GM23338 (cell line): Measurements from ENCODE around the gene SRY. TPM values are rescaled to one million over a fixed set of nuclear protein-coding genes. Genes with fewer than 3 reads are reported as not detected.

Experiments
- ATAC-seq: fragments of 200-7000 bp; cut with Tn5 transposase; 3 replicates; pipeline ENCODE4 v1.9.1; 2020
- DNase-seq: peaks from one replicate; pipeline ENCODE4 v3.0.0-alpha.2; 2015; ENCODE audit warnings: low spot score
- H2AFZ ChIP-seq: fragments of 200-600 bp; sonication (generic); 2 replicates; pipeline ENCODE4 v1.8.0; 2016; ENCODE audit warnings: antibody characterized with exemption, mild to moderate bottlenecking, moderate library complexity
- H3F3A ChIP-seq: fragments of 200-600 bp; sonication (generic); replicated peaks from 2 replicates; pipeline ENCODE4 v1.8.0; 2017; ENCODE audit warnings: antibody characterized with exemption, mixed run types, low read depth
- H3K27ac ChIP-seq: fragments of 200-600 bp; sonication (generic); 2 replicates; pipeline ENCODE4 v1.6.1; 2016; ENCODE audit warnings: low read depth
- H3K27me3 ChIP-seq: fragments of 200-600 bp; sonication (generic); 2 replicates; pipeline ENCODE4 v1.8.0; 2016; ENCODE audit warnings: mild to moderate bottlenecking, mixed run types, moderate library complexity; ENCODE audit not compliant: insufficient read depth
- H3K36me3 ChIP-seq: fragments of 200-600 bp; sonication (generic); 2 replicates; pipeline ENCODE4 v1.8.0; 2016; ENCODE audit warnings: mild to moderate bottlenecking; ENCODE audit not compliant: insufficient read depth
- H3K4me1 ChIP-seq: fragments of 200-600 bp; sonication (generic); 2 replicates; pipeline ENCODE4 v1.8.0; 2016; ENCODE audit warnings: mild to moderate bottlenecking, moderate library complexity; ENCODE audit not compliant: insufficient read depth
- H3K4me2 ChIP-seq: fragments of 200-600 bp; sonication (generic); 2 replicates; pipeline ENCODE4 v1.7.1; 2017; ENCODE audit warnings: mixed run types
- H3K4me3 ChIP-seq: fragments of 200-600 bp; sonication (generic); 2 replicates; pipeline ENCODE4 v1.6.1; 2016; ENCODE audit warnings: mixed run types
- H3K79me2 ChIP-seq: fragments of 200-600 bp; sonication (generic); replicated peaks from 2 replicates; pipeline ENCODE4 v1.8.0; 2017; ENCODE audit warnings: mild to moderate bottlenecking; ENCODE audit not compliant: insufficient read depth
- H3K9me2 ChIP-seq: fragments of 200-600 bp; sonication (generic); 2 replicates; pipeline ENCODE4 v1.8.0; 2017; ENCODE audit not compliant: insufficient read depth
- H4K20me1 ChIP-seq: fragments of 200-600 bp; sonication (generic); replicated peaks from 2 replicates; pipeline ENCODE4 v1.8.0; 2017; ENCODE audit warnings: mild to moderate bottlenecking; ENCODE audit not compliant: insufficient read depth
- H3K27ac Mint-ChIP-seq: 2 replicates; pipeline ENCODE4 v1.8.0; 2020; ENCODE audit warnings: inconsistent platforms, mild to moderate bottlenecking, moderate library complexity, mixed read lengths
- H3K27me3 Mint-ChIP-seq: 3 replicates; pipeline ENCODE4 v1.8.0; 2022; ENCODE audit warnings: low read depth, mild to moderate bottlenecking, moderate library complexity, mixed read lengths, inconsistent platforms; ENCODE audit not compliant: insufficient read depth, poor library complexity
- H3K36me3 Mint-ChIP-seq: 3 replicates; pipeline ENCODE4 v1.8.0; 2021; ENCODE audit warnings: low read depth, mild to moderate bottlenecking, inconsistent platforms, moderate library complexity, mixed read lengths
- H3K4me1 Mint-ChIP-seq: 3 replicates; pipeline ENCODE4 v1.8.0; 2020; ENCODE audit warnings: mild to moderate bottlenecking, inconsistent platforms, mixed read lengths
- H3K4me3 Mint-ChIP-seq: 3 replicates; pipeline ENCODE4 v1.8.0; 2021; ENCODE audit warnings: moderate library complexity, mild to moderate bottlenecking, inconsistent platforms, mixed read lengths
- H3K9me3 Mint-ChIP-seq: 3 replicates; pipeline ENCODE4 v1.8.0; 2020; ENCODE audit warnings: moderate library complexity, mild to moderate bottlenecking, inconsistent platforms, mixed read lengths
- CREB1 ChIP-seq: fragments of 250-450 bp; sonication (Bioruptor Pico); IDR thresholded peaks from 2 replicates; pipeline ENCODE4 v1.5.0; 2020; ENCODE audit warnings: low read depth, mild to moderate bottlenecking, moderate library complexity
- CTCF ChIP-seq, 2 experiments: fragments of 200-600 bp in 1 of 2; sonication (generic) in 1 of 2; conservative IDR thresholded peaks; 2 replicates each; pipeline versions ENCODE4 v1.5.1 to v1.6.1; 2016 to 2017; ENCODE audit warnings: antibody characterized with exemption in 2 of 2, low read depth in 2 of 2, mild to moderate bottlenecking in 2 of 2, moderate library complexity in 1 of 2
- ETS1 ChIP-seq: IDR thresholded peaks from 2 replicates; pipeline ENCODE4 v1.6.1; 2016; ENCODE audit warnings: antibody characterized with exemption
- EZH2 ChIP-seq: fragments of 200-600 bp; sonication (generic); IDR thresholded peaks from one replicate; pipeline ENCODE4 v1.8.0; 2017; ENCODE audit warnings: antibody characterized with exemption, mild to moderate bottlenecking, low read depth; ENCODE audit not compliant: unreplicated experiment
- EZH2phosphoT487 ChIP-seq: fragments of 200-600 bp; sonication (generic); IDR thresholded peaks from one replicate; pipeline ENCODE4 v1.8.1; 2018; ENCODE audit warnings: antibody characterized with exemption; ENCODE audit not compliant: unreplicated experiment
- JUNB ChIP-seq: IDR thresholded peaks from one replicate; pipeline ENCODE4 v1.6.1; 2016; ENCODE audit warnings: antibody characterized with exemption; ENCODE audit not compliant: unreplicated experiment
- NANOG ChIP-seq: IDR thresholded peaks from 2 replicates; pipeline ENCODE4 v1.6.1; 2016; ENCODE audit warnings: antibody characterized with exemption, borderline replicate concordance
- POLR2AphosphoS5 ChIP-seq: IDR thresholded peaks from 2 replicates; pipeline ENCODE4 v1.6.1; 2016; ENCODE audit warnings: antibody characterized with exemption, low read depth
- REST ChIP-seq: IDR thresholded peaks from one replicate; pipeline ENCODE4 v1.6.1; 2018; ENCODE audit warnings: antibody characterized with exemption; ENCODE audit not compliant: unreplicated experiment
- STAT1 ChIP-seq: IDR thresholded peaks from one replicate; pipeline ENCODE4 v1.6.1; 2016; ENCODE audit warnings: antibody characterized with exemption; ENCODE audit not compliant: unreplicated experiment
- ZNF114 ChIP-seq: fragments of 250-450 bp; sonication (Bioruptor Pico); IDR thresholded peaks from 2 replicates; pipeline ENCODE4 v1.5.0; 2020; ENCODE audit warnings: mild to moderate bottlenecking, moderate library complexity
- ZNF331 ChIP-seq: fragments of 250-450 bp; sonication (Bioruptor Pico); IDR thresholded peaks from 2 replicates; pipeline ENCODE4 v1.5.0; 2020; ENCODE audit warnings: low read depth, mild to moderate bottlenecking, moderate library complexity
- ZNF462 ChIP-seq: fragments of 250-450 bp; sonication (Bioruptor Pico); IDR thresholded peaks from 2 replicates; pipeline ENCODE4 v1.5.0; 2020; ENCODE audit warnings: mild to moderate bottlenecking, moderate library complexity
- long read RNA-seq: library from polyadenylated mRNA; unstranded; transcript quantifications from one replicate; pipeline ENCODE4 v2.0.0, GENCODE V29; 2020; ENCODE audit not compliant: unreplicated experiment
- polyA plus RNA-seq: library from polyadenylated mRNA; unstranded; fragments of >200 nt; fragmentation: Nextera tagmentation; extraction: Ambion mirVana; gene quantifications from 2 replicates; pipeline ENCODE4 v1.2.1, GENCODE V29; 2016
- total RNA-seq: library from RNA; depleted of rRNA; stranded (reverse); fragments of >200 nt; shearing (Covaris generic); gene quantifications from 2 replicates; pipeline ENCODE4 v1.2.3, GENCODE V29; 2014; rRNA removed

The SRY gene
- 3.0 and 3.2 TPM in 2 replicates for total RNA-seq
- 12.3 and 13.1 TPM in 2 replicates for polyA plus RNA-seq
- long read RNA-seq = 0 reads

- peaks cover 14% of the 10 kb centered on the region for H3K27me3 ChIP-seq
- H3K4me3 ChIP-seq = peak within 1 kb of the TSS; percentile 71
- H3K27me3 Mint-ChIP-seq = peaks cover 15% of the 10 kb centered on the region
- peak within 1 kb of the TSS; percentile 61; the same call in 1 of the 2 replicates for H2AFZ ChIP-seq
- H3K9me3 Mint-ChIP-seq = no peaks in the 10 kb centered on the region
- no peaks in the 10 kb centered on the region for H3K36me3 Mint-ChIP-seq
- H3K4me2 ChIP-seq = peak within 1 kb of the TSS; percentile 85
- DNase-seq (peak; percentile 43), ATAC-seq (peak; percentile 93)
- H4K20me1 ChIP-seq = no peaks in the 10 kb centered on the region
- peak within 1 kb of the TSS; percentile 83 for H3K27ac ChIP-seq
- H3K4me1 Mint-ChIP-seq = peaks cover 21% of the 10 kb centered on the region
- no peaks in the 10 kb centered on the region for H3K79me2 ChIP-seq
- peak within 1 kb of the TSS; percentile 84 for H3K4me3 Mint-ChIP-seq
- TF ChIP-seq STAT1 = no peak
- TF ChIP-seq EZH2 = no peak
- no peak for TF ChIP-seq NANOG
- TF ChIP-seq ZNF462 (CRISPR knock-in tag) = no peak
- no peak for TF ChIP-seq REST
- no peak for TF ChIP-seq ZNF114 (CRISPR knock-in tag)
- no peak for TF ChIP-seq CTCF (conservative IDR thresholded peaks at IDR 0.05; ENCODE audit: low read depth in 2 of 2)
- TF ChIP-seq ETS1 = no peak
- no peak for TF ChIP-seq ZNF331 (CRISPR knock-in tag)
- TF ChIP-seq JUNB = no peak
- TF ChIP-seq POLR2AphosphoS5 = no peak
- TF ChIP-seq CREB1 (CRISPR knock-in tag) = no peak
- no peak for TF ChIP-seq EZH2phosphoT487
- no peaks in the 10 kb centered on the region for H3K36me3 ChIP-seq
- H3F3A ChIP-seq = no peaks in the 10 kb centered on the region
- peak within 1 kb of the TSS; percentile 24; the same call in 1 of the 2 replicates for H3K27ac Mint-ChIP-seq
- H3K9me2 ChIP-seq = no peaks in the 10 kb centered on the region
- peaks cover 28% of the 10 kb centered on the region for H3K4me1 ChIP-seq
Measured at GRCh38 chrY:2787600-2787999, at the start of gene SRY. Gene SRY (minus strand): TSS chrY:2787682. CDS start chrY:2787603, 79 bp downstream.
